GM21717 (cell line): ENCODE results near the gene ST3GAL6.

ENCODE experiments used
- ATAC-seq: cut with Tn5 transposase; IDR thresholded peaks from one replicate; pipeline ENCODE4 v1.9.1; 2021; ENCODE audit warnings: mild to moderate bottlenecking, moderate library complexity; ENCODE audit not compliant: unreplicated experiment

The ST3GAL6 gene

GRCh38 chr3:98843266-98843959 lies 80.3 kb downstream of the ST3GAL6 start:
- ATAC-seq = no peak
